ENCODE data around the gene WDR53.
"Not testable (repeated sequence)": the region's sequence is repeated elsewhere in the genome, so short reads cannot be mapped to it uniquely, and the experiment has no call there.

WDR53 gene

GRCh38 chr3:196568246-196569002, at the start of gene WDR53, which contains the start of gene FBXO45:
Gene WDR53 (minus strand): TSS chr3:196568554. CDS start chr3:196561475, 7,079 bp downstream.
Gene FBXO45 (plus strand): TSS chr3:196568660. CDS start chr3:196568985, 325 bp downstream.
- DNase-seq = peak; percentile 97

- DNase-seq = no peak
Measured at GRCh38 chr3:196617256-196617655, 48.9 kb upstream of the WDR53 start.

GRCh38 chr3:196615234-196615633, 46.9 kb upstream of the WDR53 start:
- DNase-seq = not testable (repeated sequence)

GRCh38 chr3:196611761-196612483, 43.6 kb upstream of the WDR53 start:
- peak; percentile 43 for DNase-seq

- DNase-seq = no peak
Measured at GRCh38 chr3:196609805-196610515, 41.6 kb upstream of the WDR53 start.

- DNase-seq = peak; percentile 97
Measured at GRCh38 chr3:196609343-196609775, 41.0 kb upstream of the WDR53 start.

GRCh38 chr3:196608693-196609092, 40.3 kb upstream of the WDR53 start:
- DNase-seq = no peak

GRCh38 chr3:196604548-196604947, 36.2 kb upstream of the WDR53 start:
- DNase-seq = peak; percentile 84

- DNase-seq = no peak
Measured at GRCh38 chr3:196603683-196604082, 35.3 kb upstream of the WDR53 start.

GRCh38 chr3:196602673-196603072, 34.3 kb upstream of the WDR53 start:
- no peak for DNase-seq

- DNase-seq = no peak
Measured at GRCh38 chr3:196600359-196600758, 32.0 kb upstream of the WDR53 start.

- no peak for DNase-seq
Measured at GRCh38 chr3:196599734-196600128, 31.4 kb upstream of the WDR53 start.

- DNase-seq = peak; percentile 66
Measured at GRCh38 chr3:196597971-196598733, 29.8 kb upstream of the WDR53 start.

GRCh38 chr3:196596355-196596754, 28.0 kb upstream of the WDR53 start:
- no peak for DNase-seq

- DNase-seq = no peak
Measured at GRCh38 chr3:196590279-196590678, 21.9 kb upstream of the WDR53 start.

GRCh38 chr3:196585044-196585757, 16.8 kb upstream of the WDR53 start:
- no peak for DNase-seq

GRCh38 chr3:196572389-196572788, 4.0 kb upstream of the WDR53 start:
- DNase-seq = no peak

- DNase-seq = not testable (repeated sequence)
Measured at GRCh38 chr3:196570332-196570731, 2.0 kb upstream of the WDR53 start.

- DNase-seq = peak; percentile 53
Measured at GRCh38 chr3:196569003-196569516, 706 bp upstream of the WDR53 start.

GRCh38 chr3:196563721-196564225, 4.6 kb downstream of the WDR53 start:
- DNase-seq = peak; percentile 51

- DNase-seq = no peak
Measured at GRCh38 chr3:196559826-196560225, 8.5 kb downstream of the WDR53 start.

All from CD4-positive, alpha-beta T cell treated with Interleukin-6 for 4 hours (primary cell).